Mucosa of gallbladder (tissue), 1 donor: Measurements from ENCODE around the gene GON7. TPM values are rescaled to one million over a fixed set of nuclear protein-coding genes. Genes with fewer than 3 reads are reported as not detected.
"Not testable (repeated sequence)": the region's sequence is repeated elsewhere in the genome, so short reads cannot be mapped to it uniquely, and the experiment has no call there.

Source experiments
- DNase-seq: peaks from one replicate; pipeline ENCODE4 v3.0.0-alpha.2; 2020; ENCODE audit warnings: low spot score
- total RNA-seq: library from RNA; stranded (reverse); gene quantifications from one replicate; pipeline ENCODE4 v1.2.1, GENCODE V29; 2021
- donor health status: DM: no; HTN: no; CAD: no.

Gene GON7
- total RNA-seq, 1 donor from 2014 or later: 12.3 TPM

GRCh38 chr14:93158349-93158748, 48.5 kb downstream of the GON7 start:
- not testable (repeated sequence) for DNase-seq

- no peak for DNase-seq
Observed at GRCh38 chr14:93156693-93157369, 50.0 kb downstream of the GON7 start.

GRCh38 chr14:93155667-93156066, 51.2 kb downstream of the GON7 start:
- DNase-seq: no peak

- no peak for DNase-seq
Observed at GRCh38 chr14:93153121-93153520, 53.7 kb downstream of the GON7 start.

Other genes with a start within 250 kb of the GON7 start
- gene ITPK1, start 91.1 kb downstream of the GON7 start, total RNA-seq: 187 TPM
- 46.2 TPM for gene MOAP1, start 22.2 kb downstream of the GON7 start, total RNA-seq
- 30.6 TPM for gene LYSET, start 21.7 kb downstream of the GON7 start, total RNA-seq
- 17.8 TPM for gene UBR7, start 191 bp upstream of the GON7 start, total RNA-seq
- 45.1 TPM for gene BTBD7, start 126.0 kb upstream of the GON7 start, total RNA-seq
- gene COX8C, start 140.1 kb upstream of the GON7 start, total RNA-seq: 0.43 TPM
- gene UNC79, start 223.9 kb upstream of the GON7 start, total RNA-seq: 0.37 TPM